Measurements from ENCODE around the gene PPCS.
"Not testable (repeated sequence)": the region's sequence is repeated elsewhere in the genome, so short reads cannot be mapped to it uniquely, and the experiment has no call there.

PPCS gene

DNA sequence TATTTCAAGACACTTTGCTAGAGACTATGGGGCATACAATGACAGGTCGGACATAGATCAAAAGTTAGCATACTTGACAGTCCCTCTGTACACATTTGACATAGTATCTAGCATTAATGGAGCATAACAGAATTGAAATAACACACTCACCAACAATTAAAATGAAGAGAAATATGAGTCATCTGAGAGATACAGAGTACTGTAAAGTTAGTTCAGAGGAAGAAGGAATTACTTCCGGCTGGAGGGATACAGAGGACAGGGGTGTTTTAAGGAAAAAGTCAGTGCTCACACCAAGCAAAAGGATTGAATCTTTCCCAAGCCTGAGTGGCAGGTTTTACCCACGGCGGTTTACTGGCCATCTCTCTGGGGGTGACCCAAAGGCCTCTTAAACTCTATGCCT lies 3.0 kb upstream of the PPCS start:
- no peak for DNase-seq (ENCODE audit: low spot score)

DNA sequence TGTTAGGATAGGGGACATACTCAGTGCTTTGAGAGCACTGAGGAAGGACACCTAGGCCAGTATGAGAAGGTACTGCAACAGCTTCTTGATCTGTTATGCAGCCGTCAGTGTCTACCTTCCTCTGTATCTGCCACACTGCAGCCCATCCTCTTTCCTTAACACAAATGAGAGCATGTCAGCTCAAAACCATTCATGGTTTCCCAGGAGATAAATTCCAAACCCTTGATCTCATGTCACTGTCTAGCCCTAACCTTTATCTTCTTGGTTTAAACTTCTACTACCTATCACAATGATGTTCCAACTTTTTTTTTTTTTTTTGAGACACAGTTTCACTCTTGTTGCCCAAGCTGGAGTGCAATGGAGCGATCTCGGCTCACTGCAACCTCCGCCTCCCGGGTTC lies 1.9 kb upstream of the PPCS start:
- DNase-seq (ENCODE audit: low spot score) = no peak

DNA sequence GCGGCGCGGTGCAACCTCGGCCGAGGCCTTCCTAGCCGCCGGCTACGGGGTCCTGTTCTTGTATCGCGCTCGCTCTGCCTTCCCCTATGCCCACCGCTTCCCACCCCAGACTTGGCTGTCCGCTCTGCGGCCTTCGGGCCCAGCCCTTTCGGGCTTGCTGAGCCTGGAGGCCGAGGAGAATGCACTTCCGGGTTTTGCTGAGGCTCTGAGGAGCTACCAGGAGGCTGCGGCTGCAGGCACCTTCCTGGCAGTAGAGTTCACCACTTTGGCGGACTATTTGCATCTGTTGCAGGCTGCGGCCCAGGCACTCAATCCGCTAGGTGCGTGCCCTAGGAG lies 379 bp downstream of the PPCS start:
- peak; percentile 55 for DNase-seq (ENCODE audit: low spot score)

DNA sequence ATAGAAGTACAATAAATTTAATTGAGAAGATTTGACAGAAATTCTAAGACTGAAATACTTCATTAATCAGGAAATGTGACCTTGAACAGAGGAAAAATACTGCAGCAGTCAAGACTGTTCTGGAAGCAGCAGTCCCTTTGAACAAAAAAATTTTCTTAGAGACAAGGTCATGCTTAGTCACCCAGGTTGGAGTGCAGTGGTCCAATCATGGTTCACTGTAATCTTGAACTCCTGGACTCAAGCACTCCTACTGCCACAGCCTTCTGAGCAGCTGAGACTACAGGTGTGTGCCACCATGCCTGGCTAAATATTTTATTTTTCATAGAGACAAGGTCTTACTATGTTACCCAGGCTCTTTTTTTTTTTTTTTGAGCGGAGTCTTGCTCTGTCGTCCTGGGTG lies 4.9 kb downstream of the PPCS start:
- DNase-seq (ENCODE audit: low spot score) = no peak

DNA sequence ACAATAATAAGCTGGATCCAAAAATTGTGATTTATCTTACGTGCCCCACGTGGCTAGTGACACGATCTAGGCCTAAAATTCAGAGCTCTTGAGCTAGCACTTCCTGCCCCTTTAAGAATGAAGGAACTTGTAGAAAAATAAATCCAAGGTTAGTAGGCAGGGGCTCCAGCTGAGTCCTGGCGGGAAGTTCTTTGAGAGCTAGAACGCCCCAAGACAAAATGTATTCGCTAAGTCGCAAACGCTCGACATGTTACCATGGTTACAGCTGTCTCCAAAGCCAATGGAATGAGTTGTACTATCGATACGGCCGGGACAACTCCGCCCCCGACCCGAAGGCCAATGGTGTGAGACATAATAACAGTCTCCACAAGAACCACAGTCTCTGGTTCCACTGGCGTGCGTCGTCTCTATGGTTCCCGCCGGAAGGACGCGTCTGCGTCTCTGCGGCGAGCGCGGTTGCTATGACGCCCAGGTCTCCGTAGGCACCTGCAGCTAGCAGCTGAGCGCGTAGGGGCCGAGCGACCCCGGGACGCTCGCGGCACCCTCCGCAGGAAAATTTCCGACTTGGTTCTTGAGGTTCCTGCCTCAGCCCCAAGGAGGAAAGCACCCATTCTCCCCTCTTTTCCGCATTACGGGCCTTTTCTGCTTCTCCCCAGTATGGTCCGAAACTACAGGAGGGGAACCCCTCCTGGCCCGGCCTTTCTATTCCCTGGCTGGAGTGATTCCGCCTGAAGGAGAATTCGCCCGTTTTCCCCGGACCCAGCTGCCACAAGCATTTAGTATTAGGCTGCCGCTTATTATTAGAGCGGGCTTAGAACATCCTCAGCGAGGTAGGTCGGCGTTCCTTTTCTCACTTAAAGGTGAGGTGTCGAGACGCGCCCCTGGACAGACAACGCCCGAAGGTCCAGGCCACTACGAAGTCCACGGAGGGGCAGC lies 6.8 kb downstream of the PPCS start, which contains the start of gene CCDC30:
CCDC30 (plus strand) TSS at position 459 of the 936 bp plus-strand sequence. CDS start 17,266 bp downstream, outside the sequence.
- peak; percentile 98 for DNase-seq (ENCODE audit: low spot score)

DNA sequence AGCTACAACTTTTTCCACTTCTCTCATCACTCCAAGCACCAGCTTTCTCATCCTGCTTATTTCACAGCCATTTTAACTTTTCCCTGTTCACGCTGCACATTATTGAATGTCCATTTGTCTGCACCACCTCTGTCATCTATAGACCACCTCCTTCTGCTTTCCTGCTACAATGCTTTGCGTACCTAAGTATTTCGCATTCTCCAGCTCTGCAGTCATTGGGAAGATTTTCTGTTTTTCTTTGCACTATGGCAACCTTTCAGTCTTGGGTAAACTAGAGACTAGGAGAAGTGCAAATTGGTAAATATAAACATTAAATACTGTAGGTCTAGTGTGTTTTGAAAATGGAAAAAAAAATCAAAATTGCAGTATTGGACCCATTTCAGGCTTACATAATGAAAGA lies 7.6 kb downstream of the PPCS start:
- no peak for DNase-seq (ENCODE audit: low spot score)

DNA sequence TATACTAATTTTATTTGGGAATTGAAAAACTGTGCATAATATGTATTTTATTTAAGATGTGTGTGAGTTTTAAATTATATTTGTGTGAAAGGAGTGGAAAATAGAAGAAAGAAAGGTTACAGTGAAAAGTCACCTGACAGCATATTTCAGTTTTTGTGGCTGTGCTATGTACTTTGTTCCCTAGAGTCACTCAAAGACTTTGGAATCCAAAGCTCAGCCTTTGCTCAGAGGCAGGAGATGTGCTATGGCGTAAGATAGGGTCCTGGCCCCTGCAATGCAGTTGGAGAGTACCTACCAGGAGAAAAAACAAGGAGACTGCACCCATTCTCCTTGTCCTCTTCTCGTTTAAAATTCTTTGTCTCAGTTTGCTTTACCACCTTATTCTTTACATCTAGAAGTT lies 9.7 kb downstream of the PPCS start:
- no peak for DNase-seq (ENCODE audit: low spot score)

DNA sequence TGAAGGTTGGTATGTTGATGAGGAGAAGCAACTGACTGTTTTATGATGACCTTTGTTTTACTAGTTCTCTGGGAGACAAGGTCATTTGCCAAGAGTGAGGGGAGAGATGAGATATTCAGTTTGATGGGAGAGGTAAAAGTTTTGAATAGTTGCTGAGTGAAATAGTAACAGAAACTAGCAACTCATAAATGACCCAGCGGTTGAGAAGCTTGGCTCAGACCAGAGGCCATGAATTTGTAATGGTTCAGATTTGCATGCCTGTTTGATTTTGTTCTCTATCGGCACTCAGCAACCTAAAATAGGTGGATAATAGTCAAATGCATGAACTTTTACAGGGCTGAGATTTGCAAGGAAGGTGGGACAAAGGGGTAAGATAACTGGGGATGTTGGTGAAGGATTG lies 13.4 kb downstream of the PPCS start:
- DNase-seq (ENCODE audit: low spot score) = no peak

DNA sequence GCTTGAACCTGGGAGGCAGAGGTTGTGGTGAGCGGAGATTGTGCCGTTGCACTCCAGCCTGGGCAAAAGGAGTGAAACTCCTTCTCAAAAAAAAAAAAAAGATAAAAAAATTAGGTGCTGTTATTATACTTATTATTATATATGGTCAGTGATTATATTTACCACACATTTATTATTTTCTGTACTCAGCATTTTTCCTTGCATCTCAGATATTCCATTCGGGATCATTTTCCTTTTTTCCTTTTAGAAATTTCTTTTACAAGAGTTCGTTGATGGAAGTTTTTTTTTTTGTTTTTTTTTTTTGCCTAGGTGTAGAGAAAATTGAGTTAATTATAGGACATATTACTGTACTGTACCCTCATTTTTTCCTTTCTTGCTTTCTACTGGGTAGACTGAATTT lies 20.3 kb downstream of the PPCS start:
- DNase-seq (ENCODE audit: low spot score) = no peak

DNA sequence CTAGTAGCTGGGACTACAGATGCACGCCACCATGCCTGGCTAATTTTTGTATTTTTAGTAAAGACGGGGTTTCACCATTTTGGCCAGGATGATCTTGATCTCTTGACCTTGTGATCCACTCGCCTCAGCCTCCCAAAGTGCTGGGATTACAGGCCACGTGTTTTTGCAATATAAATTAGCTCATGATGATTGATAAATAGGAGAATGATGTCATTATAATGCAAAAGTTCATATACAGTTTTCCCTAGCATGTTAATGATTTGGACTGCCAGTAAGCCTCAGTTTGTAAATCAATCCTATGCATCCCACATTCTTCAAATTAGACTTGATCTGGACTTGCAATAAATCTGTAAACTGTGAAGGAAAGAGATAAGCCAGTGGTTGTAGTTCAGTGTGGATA lies 21.0 kb downstream of the PPCS start:
- DNase-seq (ENCODE audit: low spot score) = not testable (repeated sequence)

DNA sequence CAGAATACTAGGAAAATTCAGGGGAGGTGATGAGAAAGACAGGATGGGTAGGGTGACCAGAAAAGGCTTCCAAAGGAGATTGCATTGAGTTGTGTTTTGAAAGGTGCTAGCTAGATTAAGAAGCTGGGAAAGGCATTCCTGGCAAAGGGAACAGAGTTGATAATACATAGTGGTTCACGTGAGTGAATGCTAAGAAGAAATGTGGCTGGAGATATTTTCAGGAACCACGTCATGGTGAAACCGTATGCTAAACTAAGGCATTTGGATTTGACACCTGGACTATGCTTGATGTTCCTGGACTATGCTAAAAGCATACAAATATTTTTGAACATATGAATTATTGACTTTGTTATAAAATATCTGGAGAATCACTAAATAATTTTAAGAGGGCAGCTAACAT lies 21.4 kb downstream of the PPCS start:
- no peak for DNase-seq (ENCODE audit: low spot score)

DNA sequence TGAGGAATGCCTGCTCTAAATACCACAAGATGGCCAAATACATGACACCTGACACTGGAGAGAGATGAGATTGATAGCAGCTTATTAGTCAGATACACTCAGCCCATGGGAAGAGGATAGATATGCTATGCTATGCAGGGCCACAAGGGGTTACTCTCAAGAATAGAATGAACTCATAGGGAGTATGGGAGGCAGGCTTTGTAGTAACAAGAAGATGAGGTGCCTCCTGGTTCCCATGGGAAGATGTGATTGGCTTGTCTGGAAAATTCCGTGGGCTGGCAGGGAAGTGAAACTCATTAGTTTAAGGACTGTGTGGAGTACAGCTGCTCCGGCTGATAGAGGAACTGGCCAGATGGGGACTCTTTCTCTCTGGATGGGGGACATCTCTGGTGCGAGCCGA lies 23.3 kb downstream of the PPCS start:
- no peak for DNase-seq (ENCODE audit: low spot score)

DNA sequence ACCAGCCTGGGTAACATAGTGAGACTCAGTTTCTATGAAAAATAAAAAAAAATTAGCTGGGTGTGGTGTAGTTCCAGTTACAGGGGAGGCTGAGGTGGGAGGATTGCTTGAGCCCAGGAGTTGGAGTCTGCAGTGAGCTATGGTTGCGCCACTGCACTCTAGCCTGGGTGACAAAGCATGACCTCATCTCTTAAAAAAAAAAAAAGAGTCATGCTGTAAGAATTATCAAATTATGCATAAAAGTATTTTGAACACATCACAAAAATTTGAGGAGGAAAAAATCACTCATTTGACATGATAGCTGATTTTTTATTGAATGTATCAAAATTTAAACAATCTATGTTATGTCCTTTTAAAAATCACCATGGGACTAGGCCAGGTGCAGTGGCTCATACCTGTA lies 24.6 kb downstream of the PPCS start:
- DNase-seq (ENCODE audit: low spot score) = no peak

DNA sequence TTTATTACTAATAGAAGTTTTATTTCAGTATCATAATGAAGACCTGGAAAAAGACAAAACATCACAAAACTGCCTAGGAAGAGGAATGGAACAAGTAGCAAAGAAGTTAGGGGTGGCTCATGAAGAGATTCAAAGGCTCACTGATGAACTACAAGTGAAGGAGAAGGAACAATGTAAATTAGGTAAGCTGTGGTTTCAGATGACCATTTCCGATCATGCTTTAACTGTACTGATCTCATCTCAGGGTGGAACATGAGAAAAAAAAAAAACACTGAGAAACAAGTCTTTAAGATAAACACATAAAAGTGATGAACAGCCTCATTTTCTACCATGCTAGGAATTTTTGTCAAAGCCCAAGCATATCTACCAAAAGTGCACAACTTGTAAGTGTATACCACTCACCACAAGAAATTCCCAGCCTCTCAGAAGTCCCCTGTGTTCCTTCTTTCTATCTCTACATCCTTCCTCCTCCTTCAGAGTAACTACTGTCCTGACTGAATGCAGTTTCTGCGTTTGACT lies 26.4 kb downstream of the PPCS start:
- no peak for DNase-seq (ENCODE audit: low spot score)

DNA sequence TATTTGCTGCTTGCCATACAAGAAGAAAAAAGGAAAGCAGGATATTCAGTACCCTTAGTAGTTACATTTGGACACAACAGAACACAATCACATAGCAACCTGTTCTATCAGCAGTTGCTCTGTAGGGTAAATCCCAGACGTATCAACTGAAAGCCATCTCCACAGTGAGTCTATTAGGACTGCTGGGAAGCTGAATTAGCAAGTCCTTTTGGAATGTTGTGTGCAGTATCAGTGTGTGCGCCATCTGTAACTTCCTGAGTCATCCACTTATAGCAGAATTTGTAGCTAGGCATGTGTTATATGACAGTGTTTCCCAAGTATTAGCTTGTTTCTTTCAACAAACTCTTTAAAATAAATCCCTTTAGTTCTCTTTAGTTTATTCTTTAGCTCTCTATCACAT lies 28.0 kb downstream of the PPCS start:
- no peak for DNase-seq (ENCODE audit: low spot score)

DNA sequence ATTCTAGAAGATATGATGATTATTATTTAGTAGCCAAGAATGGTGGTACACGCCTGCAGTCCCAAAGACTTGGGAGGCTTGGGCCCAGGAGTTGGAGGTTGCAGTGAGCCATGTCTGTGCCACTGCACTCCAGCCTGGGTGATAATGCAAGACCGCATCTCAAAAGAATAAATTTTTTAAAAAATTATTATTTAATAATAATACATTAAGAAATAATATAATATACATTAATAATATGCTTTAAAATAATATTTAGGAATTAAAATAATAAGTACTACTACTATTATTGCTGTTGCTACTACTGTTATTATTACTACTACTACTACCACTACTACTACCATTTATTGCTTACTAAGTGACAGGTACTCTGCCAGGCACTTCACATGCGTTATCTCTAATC lies 33.9 kb downstream of the PPCS start:
- no peak for DNase-seq (ENCODE audit: low spot score)

DNA sequence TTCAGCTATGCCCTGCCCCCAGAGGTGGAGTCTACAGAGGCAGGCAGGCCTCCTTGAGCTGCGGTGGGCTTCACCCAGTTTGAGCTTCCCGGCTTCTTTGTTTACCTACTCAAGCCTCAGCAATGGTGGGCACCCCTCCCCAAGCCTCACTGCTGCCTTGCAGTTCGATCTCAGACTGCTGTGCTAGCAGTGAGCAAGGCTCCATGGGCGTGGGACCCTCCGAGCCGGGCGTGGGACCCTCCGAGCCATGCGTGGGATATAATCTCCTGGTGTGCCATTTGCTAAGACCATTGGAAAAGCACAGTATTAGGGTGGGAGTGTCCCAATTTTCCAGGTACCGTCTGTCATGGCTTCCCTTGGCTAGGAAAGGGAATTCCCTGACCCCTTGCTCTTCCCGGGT lies 45.7 kb downstream of the PPCS start:
- DNase-seq (ENCODE audit: low spot score) = not testable (repeated sequence)

DNA sequence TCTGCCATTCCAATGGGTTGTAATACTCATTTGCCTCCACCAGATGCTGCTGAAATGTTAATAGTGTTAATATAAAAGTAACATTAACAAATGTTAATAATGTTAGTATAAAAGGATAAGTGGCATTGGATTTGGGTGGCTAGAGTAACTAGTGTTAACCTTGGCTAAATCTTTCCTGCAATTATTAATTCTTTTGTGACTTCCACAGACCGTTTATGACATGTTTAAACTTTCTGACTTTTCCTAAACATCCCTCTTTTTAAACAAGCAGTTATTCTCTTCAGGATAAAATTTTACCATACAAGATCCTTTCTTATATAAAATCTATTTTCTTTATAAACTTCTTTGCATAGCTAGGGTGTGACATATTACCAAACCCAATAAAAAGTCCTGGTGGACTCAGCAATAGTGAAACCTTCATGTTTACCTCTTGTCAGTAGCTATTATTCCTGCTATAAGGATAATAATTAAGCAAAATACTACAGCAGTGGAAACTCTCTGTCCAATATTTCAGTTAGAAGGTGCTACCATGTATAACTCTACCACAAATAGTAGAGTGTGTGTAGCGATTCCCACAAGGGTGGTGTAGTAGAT lies 48.3 kb downstream of the PPCS start:
- DNase-seq (ENCODE audit: low spot score) = no peak

DNA sequence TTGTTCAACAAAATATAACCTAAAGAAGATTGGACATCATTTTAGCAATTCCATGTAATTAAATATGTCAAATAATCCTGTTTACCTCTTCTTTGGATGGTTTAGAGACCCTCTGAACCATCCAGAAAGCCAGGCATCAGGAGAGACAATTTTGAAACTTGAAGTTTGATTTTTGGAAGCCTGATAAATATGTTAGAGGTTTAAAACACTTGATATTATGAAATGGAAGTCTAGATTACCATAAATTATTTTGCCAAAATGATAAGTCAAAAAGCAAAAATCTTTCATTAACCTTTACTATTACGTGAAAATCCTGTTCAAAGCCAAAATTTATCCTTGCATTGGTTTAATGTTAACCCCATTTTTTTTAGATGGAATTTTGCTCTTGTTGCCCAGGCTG lies 50.2 kb downstream of the PPCS start:
- DNase-seq (ENCODE audit: low spot score) = no peak

Data from CD4-positive, alpha-beta T cell treated with Interleukin-15 for 4 hours (primary cell).